Stomach smooth muscle (tissue), 2 donors: Measurements from ENCODE around the gene CYP24A1.

Experiments
- H3K27ac ChIP-seq: one replicate; pipeline ENCODE4 v1.7.0; 2013; ENCODE audit warnings: mild to moderate bottlenecking, low read length, inconsistent platforms
- H3K27me3 ChIP-seq, 2 donors: one replicate each; pipeline ENCODE4 v1.7.0; 2013; ENCODE audit warnings: low read length in 2 of 2; ENCODE audit not compliant: insufficient read depth in 2 of 2, control insufficient read depth in 1 of 2
- H3K36me3 ChIP-seq, 2 donors: one replicate each; pipeline ENCODE4 v1.7.0; 2013; ENCODE audit warnings: low read length in 2 of 2; ENCODE audit not compliant: control insufficient read depth in 2 of 2, insufficient read depth in 2 of 2
- H3K4me1 ChIP-seq: one replicate; pipeline ENCODE4 v1.7.0; 2013; ENCODE audit warnings: low read length; ENCODE audit not compliant: control insufficient read depth, insufficient read depth
- H3K4me3 ChIP-seq, 2 donors: one replicate each; pipeline ENCODE4 v1.7.0; 2013; ENCODE audit warnings: low read length in 2 of 2
- H3K9ac ChIP-seq, 2 donors: one replicate each; pipeline ENCODE4 v1.7.0; 2013; ENCODE audit warnings: low read length in 2 of 2, mild to moderate bottlenecking in 1 of 2
- H3K9me3 ChIP-seq, 2 donors: one replicate each; pipeline ENCODE4 v1.7.0; 2013; ENCODE audit warnings: low read length in 2 of 2; ENCODE audit not compliant: control insufficient read depth in 2 of 2
- donor health status: healthy.
- donor health status: Pancreatic carcinoma.

CYP24A1 gene

DNA sequence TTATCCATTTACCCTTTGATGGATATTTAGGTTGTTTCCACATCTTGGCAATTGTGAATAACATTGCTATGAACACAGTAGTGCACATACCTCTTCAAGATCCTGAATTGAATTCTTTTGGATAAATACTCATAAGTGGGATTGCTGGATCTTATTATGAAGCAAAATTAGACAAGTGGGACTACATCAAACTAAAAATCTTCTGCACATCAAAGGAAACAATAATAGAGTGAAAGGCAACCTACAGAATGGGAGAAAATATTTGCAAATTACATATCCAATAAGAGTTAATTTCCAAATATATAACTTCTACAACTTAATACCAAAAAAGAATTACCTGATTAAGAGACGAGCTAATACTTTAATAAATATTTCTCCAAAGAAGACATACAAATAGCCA is 65.0 kb downstream of the CYP24A1 start:
- H3K36me3 ChIP-seq = no peaks in the 10 kb centered on the region
- no peaks in the 10 kb centered on the region for H3K4me1 ChIP-seq
- H3K27me3 ChIP-seq = peaks cover 0 to 6% of the 10 kb centered on the region in 2 donors
- H3K4me3 ChIP-seq = no peak overlapping the region
- H3K27ac ChIP-seq = no peak overlapping the region
- no peak overlapping the region for H3K9ac ChIP-seq
- H3K9me3 ChIP-seq = no peaks in the 10 kb centered on the region

DNA sequence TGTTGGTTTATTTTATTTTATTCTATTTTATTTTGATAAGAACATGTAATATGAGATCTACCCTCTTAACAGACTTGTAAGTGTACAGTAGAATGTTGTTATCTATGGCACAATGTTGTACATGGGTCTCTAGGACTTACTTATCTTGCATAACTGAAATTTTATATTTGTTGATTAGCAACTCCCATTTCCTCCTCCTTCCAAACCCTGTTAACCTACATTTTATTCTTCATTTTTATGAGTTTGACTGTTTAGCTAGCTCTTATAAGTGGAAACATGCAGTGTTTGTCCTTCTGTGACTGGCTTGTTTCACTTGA is 65.5 kb downstream of the CYP24A1 start:
- Histone ChIP-seq H3K4me1 (no peaks in the 10 kb centered on the region), H3K27ac (no peak overlapping the region), H3K36me3 (no peaks in the 10 kb centered on the region), H3K4me3 (no peak overlapping the region), H3K27me3 (peaks cover 0 to under 1% of the 10 kb centered on the region in 2 donors), H3K9me3 (no peaks in the 10 kb centered on the region), H3K9ac (no peak overlapping the region)

DNA sequence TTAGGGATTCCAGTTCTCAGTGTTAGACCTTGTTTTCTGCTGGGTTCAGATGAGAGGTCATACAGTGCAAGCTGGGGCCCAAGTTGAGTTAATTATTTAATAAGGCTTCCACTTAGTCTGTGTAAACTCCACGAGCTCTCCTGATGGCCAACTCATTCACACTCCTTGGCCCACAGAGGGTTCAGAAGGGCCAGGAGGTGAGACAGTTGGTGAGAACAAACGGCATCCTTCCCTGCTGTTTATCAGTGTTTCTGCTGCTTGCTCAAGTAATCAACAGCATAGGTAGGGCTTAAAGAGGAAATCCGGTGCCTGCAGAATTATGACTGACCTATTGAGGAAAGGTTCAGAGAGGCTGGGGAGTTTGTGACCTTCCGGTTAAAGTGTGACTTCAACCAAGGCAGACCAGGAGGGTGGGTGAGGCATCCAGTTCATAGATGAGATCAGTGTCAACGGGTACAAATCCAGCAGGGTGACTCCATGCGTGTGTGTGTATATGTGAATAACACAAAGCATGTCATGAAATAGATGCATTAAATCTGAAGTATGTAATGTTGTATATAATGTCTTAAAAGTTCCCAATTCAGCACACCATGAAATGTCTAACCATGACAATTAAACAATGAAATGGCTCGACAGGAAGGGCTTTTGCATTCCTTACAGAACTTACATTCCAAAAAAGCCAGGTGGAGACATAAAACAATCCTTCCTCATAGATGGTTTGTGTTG is 66.0 kb downstream of the CYP24A1 start:
- Histone ChIP-seq H3K9me3 (no peaks in the 10 kb centered on the region), H3K27me3 (no peaks in the 10 kb centered on the region), H3K4me1 (no peaks in the 10 kb centered on the region), H3K27ac (no peak overlapping the region), H3K4me3 (no peak overlapping the region), H3K9ac (no peak overlapping the region), H3K36me3 (no peaks in the 10 kb centered on the region)

DNA sequence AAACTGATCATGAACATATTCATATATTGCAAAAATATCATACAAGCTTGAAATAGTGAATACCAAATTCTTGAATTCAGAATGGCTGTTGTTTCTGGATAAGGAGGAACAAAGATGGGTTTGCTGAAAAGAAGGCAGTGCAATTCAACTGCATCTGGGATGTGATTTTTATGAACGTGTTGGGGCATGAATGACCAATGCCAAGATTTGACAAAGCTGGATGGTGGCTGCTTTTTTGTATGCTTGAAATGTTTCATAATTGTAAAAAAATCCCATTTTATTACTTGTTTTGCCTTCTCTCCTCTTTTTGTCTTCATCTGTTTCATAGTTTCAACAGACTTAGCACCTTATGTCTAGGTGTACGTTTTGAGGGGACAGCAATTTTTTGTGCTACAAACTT is 66.6 kb downstream of the CYP24A1 start:
- Histone ChIP-seq H3K9me3 (no peaks in the 10 kb centered on the region), H3K4me1 (no peaks in the 10 kb centered on the region), H3K4me3 (no peak overlapping the region), H3K36me3 (no peaks in the 10 kb centered on the region), H3K27me3 (peaks cover 0 to under 1% of the 10 kb centered on the region in 2 donors), H3K27ac (no peak overlapping the region), H3K9ac (no peak overlapping the region)

DNA sequence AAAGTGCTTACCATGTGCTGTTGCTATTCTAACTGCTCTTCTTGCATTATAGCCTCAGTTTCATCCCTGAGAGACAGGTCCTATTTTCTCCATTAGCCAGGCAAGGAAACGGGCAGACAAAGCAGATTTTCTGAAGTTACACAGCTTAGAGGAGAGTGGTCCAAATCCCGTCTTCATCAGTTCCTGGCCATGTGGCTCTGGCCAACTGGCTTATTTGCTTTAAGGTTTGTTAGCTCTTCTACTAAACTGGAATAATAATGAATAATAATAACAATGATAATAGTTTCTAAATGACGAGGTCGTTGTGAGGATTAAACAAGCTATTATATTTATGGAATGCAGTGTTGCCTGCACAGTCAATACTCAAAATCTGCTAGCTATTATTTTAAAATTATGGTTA is 67.6 kb downstream of the CYP24A1 start:
- H3K4me1 ChIP-seq = no peaks in the 10 kb centered on the region
- H3K9me3 ChIP-seq = no peaks in the 10 kb centered on the region
- H3K9ac ChIP-seq = no peak overlapping the region
- H3K4me3 ChIP-seq = no peak overlapping the region
- peaks cover 0 to 2% of the 10 kb centered on the region in 2 donors for H3K27me3 ChIP-seq
- H3K27ac ChIP-seq = no peak overlapping the region
- no peaks in the 10 kb centered on the region for H3K36me3 ChIP-seq

DNA sequence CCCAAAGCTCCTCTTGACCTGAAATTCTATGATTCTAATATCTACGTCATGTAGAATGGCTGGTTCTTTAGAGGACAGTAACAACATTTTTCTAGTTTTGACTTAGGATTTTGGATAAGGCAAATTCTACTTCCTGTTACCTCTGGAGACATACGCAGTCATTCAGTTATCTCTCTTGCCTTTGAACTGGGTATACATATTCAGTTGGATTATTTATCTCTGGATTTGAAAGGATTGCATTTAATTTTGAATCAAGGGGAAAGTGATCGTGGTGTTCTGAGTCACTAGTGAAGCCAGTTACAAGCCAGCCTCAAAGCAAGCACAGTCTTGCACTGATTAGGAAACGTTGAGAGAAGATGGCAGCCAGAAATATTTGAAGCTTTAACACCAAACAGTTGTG is 68.1 kb downstream of the CYP24A1 start:
- H3K36me3 ChIP-seq = no peaks in the 10 kb centered on the region
- H3K4me1 ChIP-seq = no peaks in the 10 kb centered on the region
- H3K27ac ChIP-seq = no peak overlapping the region
- no peak overlapping the region for H3K4me3 ChIP-seq
- H3K9me3 ChIP-seq = no peaks in the 10 kb centered on the region
- peaks cover 0 to 2% of the 10 kb centered on the region in 2 donors for H3K27me3 ChIP-seq
- no peak overlapping the region for H3K9ac ChIP-seq

DNA sequence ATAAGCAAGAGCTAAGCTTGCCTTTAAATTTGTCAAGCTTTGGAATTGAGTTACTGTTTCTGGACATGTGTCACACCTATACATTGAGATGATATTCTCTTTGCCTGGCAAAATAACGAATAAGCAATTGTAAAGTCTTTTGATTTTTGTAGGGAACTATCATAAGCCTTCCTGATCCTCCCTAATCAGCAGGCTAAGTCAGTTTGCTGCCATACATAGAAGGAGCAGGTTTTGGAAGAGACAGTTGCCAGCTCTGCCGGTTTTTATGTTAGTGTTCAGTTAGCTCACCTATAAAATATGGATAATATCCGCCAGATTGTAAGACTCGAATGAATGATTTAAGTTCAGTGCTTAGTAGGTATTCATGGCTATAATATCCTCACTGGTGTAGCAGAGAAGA is 69.0 kb downstream of the CYP24A1 start:
- Histone ChIP-seq H3K9me3 (no peaks in the 10 kb centered on the region), H3K36me3 (no peaks in the 10 kb centered on the region), H3K4me1 (no peaks in the 10 kb centered on the region), H3K27ac (no peak overlapping the region), H3K27me3 (peaks cover 0 to 2% of the 10 kb centered on the region in 2 donors), H3K9ac (no peak overlapping the region), H3K4me3 (no peak overlapping the region)

DNA sequence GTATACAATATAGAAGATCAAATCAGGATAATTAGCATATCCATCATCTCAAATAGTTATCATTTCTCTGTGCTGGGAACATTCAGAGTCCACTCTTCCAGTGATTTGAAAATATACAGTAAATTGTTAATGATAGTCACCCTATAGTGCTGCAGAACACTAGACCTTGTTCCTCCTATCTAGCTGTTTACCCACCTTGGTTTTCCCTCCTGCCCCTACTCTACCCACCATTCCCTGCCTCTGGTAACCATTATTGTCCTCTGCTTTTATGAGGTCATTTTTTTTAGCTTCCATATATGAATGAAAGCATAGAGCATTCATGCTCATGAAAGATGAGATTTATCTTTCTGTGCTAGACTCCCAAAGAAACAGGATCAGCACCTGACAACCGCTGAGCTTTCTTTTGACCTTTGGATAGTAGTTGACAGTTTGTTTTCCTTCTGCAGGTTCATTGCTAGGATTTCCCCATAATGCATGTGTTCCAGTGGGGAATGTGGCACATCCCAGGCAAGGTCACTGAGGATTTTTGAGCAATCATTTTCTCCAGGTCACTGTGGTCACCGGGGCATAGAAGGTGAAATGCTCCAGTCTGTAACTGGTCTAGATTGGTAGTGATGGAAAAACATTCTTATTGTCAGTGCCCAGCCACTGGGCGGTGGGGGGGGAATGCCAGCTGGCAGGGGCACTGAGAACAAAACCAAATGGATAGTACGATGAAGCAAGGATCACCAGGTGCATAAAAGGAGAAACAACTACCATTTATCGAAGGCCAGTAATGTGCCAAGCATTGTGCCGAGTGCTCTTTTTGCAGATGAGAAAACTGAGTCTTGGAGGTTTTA is 69.8 kb downstream of the CYP24A1 start:
- Histone ChIP-seq H3K27me3 (peaks cover 0 to 2% of the 10 kb centered on the region in 2 donors), H3K27ac (no peak overlapping the region), H3K4me1 (no peaks in the 10 kb centered on the region), H3K4me3 (no peak overlapping the region), H3K9ac (no peak overlapping the region), H3K36me3 (no peaks in the 10 kb centered on the region), H3K9me3 (no peaks in the 10 kb centered on the region)
